ENCODE measurements around the gene PIGU. TPM values are rescaled to one million over a fixed set of nuclear protein-coding genes. Genes with fewer than 3 reads are reported as not detected.

Gene PIGU
- total RNA-seq, 4 donors from 2014 or later: 9.5 to 17.5 (median 12.5) TPM

DNA sequence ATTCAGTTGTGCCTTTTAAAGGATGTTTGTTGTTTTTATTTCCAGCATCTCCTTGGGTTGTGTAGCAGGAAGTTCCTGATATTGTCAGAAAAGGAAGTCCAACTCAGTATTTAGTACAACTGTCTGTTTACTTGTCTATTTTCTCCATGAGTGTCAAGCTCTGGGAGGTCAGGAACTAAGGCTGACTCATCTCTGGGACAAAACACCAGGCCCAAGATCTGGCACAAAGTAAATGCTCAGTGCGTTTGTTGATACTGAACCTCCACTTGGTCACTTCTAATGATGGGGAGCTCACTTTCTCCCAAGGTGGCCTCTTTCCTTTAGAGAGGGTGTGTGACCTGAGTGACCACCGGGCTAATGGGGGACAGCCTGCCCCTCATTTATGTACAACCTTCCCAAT, 12.6 kb upstream of the PIGU start:
- no peak for DNase-seq
- Histone ChIP-seq H3K36me3 (no peaks in the 10 kb centered on the region), H3K27me3 (no peaks in the 10 kb centered on the region), H3K9me3 (no peaks in the 10 kb centered on the region), H3K4me1 (no peaks in the 10 kb centered on the region), H3K4me3 (no peak overlapping the region), H3K27ac (no peak overlapping the region)
- intact Hi-C loops (cut with DNase I; ENCODE audit: low total_unique reads): no loop called here
- no peak for TF ChIP-seq POLR2A (IDR thresholded peaks at IDR 0.05)
- no peak for TF ChIP-seq CTCF (IDR thresholded peaks at IDR 0.05)

DNA sequence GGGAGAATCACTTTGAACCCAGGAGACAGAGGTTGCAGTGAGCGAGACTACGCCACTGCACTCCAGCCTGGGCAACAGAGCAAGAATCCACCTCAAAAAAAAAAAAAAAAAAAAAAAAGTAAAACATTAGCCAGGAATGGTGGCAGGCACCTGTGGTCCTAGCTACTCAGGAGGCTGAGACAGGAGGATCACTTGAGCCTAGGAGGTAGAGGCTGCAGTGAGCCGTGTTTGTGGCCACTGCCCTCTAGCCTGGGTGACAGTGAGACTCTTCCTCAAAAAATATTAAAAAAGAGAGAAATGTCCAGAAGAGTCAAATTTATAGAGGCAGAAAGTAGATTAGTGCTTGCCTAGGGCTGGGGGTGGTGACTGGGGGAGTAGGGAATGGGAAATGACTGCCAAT, 6.8 kb upstream of the PIGU start:
- no peaks in the 10 kb centered on the region for H3K36me3 ChIP-seq
- DNase-seq: no peak
- H3K27me3 ChIP-seq: no peaks in the 10 kb centered on the region
- H3K4me3 ChIP-seq: no peak overlapping the region
- H3K27ac ChIP-seq: no peak overlapping the region
- no peaks in the 10 kb centered on the region for H3K9me3 ChIP-seq
- intact Hi-C loops (cut with DNase I; ENCODE audit: low total_unique reads): no loop called here
- H3K4me1 ChIP-seq: no peaks in the 10 kb centered on the region
- TF ChIP-seq POLR2A (IDR thresholded peaks at IDR 0.05) (no peak), CTCF (IDR thresholded peaks at IDR 0.05) (no peak)

- no peak for DNase-seq
- Histone ChIP-seq H3K4me1 (no peaks in the 10 kb centered on the region), H3K36me3 (no peaks in the 10 kb centered on the region), H3K27me3 (no peaks in the 10 kb centered on the region), H3K4me3 (no peak overlapping the region), H3K9me3 (no peaks in the 10 kb centered on the region), H3K27ac (no peak overlapping the region)
- intact Hi-C loops (cut with DNase I; ENCODE audit: low total_unique reads): no loop called here
- TF ChIP-seq POLR2A (IDR thresholded peaks at IDR 0.05) (no peak), CTCF (IDR thresholded peaks at IDR 0.05) (no peak)
Measured at GRCh38 chr20:34680586-34681175, 3.8 kb upstream of the PIGU start.

DNA sequence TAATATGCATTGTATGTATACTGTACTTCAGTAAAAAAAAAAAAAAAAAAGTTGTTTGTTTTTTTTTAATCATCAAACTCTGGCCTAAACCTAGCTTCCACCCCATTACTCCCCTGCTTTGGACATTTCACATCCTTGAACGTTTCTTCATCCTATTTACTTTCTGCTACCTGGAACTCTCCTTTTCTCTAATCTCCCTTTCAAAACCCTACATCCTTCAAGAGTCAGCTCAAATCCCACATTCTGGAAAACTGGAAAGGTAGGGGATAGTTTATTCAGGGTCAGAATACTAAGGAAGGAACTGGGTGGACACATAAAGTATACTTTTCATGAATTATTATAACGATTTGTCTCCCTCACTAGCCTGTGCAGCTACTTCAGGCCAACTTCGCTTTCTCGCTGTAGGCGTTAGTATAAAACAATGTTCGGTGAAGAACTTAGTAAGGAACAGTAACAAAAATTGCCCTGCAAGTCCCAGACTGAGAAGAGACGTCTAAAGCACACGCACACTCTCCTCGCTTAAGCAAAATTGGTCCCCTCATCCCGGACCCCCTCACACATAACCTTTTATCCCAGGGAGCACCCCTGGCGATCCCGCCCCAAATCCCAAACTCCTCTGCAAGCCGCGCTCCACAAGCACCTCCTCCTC, 775 bp downstream of the PIGU start:
- H3K27me3 ChIP-seq: no peaks in the 10 kb centered on the region
- intact Hi-C loops (cut with DNase I; ENCODE audit: low total_unique reads): no loop called here
- TF ChIP-seq POLR2A (IDR thresholded peaks at IDR 0.05): no peak
- TF ChIP-seq CTCF (IDR thresholded peaks at IDR 0.05): no peak
- H3K9me3 ChIP-seq: no peaks in the 10 kb centered on the region
- peak overlapping the region; percentile 76 to 81 for H3K27ac ChIP-seq
- peak overlapping the region; percentile 87 to 95 for H3K4me3 ChIP-seq
- H3K4me1 ChIP-seq: no peaks in the 10 kb centered on the region
- no peak for DNase-seq
- H3K36me3 ChIP-seq: no peaks in the 10 kb centered on the region

DNA sequence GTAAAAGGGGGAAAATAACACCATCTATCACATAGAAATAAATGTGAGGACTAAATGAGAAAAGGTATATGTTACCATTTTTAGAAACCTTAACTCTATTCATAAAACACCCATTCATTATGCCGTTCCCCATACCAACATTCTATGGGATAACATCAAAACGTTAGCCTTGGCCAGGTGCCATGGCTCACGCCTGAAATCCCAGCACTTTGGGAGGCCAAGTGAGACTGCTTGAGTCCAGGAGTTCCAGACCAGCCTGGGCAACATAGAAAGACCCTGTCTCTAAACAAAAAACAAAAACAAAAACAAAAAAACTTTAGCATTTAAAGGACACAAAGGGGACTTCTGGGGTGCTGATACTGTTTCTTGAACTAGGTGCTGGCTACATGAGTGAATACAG, 1.3 kb downstream of the PIGU start:
- Histone ChIP-seq H3K4me3 (no peak overlapping the region), H3K27ac (no peak overlapping the region), H3K36me3 (no peaks in the 10 kb centered on the region), H3K27me3 (no peaks in the 10 kb centered on the region), H3K4me1 (no peaks in the 10 kb centered on the region), H3K9me3 (no peaks in the 10 kb centered on the region)
- intact Hi-C loops (cut with DNase I; ENCODE audit: low total_unique reads): no loop called here
- DNase-seq: no peak
- TF ChIP-seq POLR2A (IDR thresholded peaks at IDR 0.05): no peak
- no peak for TF ChIP-seq CTCF (IDR thresholded peaks at IDR 0.05)
